Liver (tissue), 9 donors: Measurements from ENCODE around the gene SLC17A7. TPM values are rescaled to one million over a fixed set of nuclear protein-coding genes. Genes with fewer than 3 reads are reported as not detected.

Source experiments
- DNase-seq: peaks from one replicate; pipeline ENCODE4 v3.0.0-alpha.2; 2017; ENCODE audit warnings: low spot score
- H3K27ac ChIP-seq, 2 donors: one replicate each; pipeline ENCODE4 v1.7.0; 2013; ENCODE audit warnings: inconsistent platforms in 2 of 2, low read length in 2 of 2, control low read depth in 1 of 2, low read depth in 1 of 2, mild to moderate bottlenecking in 1 of 2
- H3K27me3 ChIP-seq, 4 donors: one replicate each; pipeline versions ENCODE4 v1.6.1 to v1.7.0; 2013; ENCODE audit warnings: low read length in 3 of 4, inconsistent platforms in 1 of 4, mild to moderate bottlenecking in 1 of 4, moderate library complexity in 1 of 4; ENCODE audit not compliant: control insufficient read depth in 4 of 4, insufficient read depth in 4 of 4
- H3K36me3 ChIP-seq, 4 donors: one replicate each; pipeline versions ENCODE4 v1.6.1 to v1.7.0; 2013; ENCODE audit warnings: low read length in 3 of 4, mild to moderate bottlenecking in 3 of 4, low read depth in 1 of 4, moderate library complexity in 1 of 4; ENCODE audit not compliant: control insufficient read depth in 4 of 4, insufficient read depth in 3 of 4
- H3K4me1 ChIP-seq, 4 donors: one replicate each; pipeline versions ENCODE4 v1.6.1 to v1.7.0; 2013; ENCODE audit warnings: low read length in 3 of 4, mild to moderate bottlenecking in 3 of 4, moderate library complexity in 1 of 4; ENCODE audit not compliant: control insufficient read depth in 4 of 4, insufficient read depth in 4 of 4
- H3K4me3 ChIP-seq, 3 donors: one replicate each; pipeline versions ENCODE4 v1.6.1 to v1.7.0; 2013; ENCODE audit warnings: low read length in 3 of 3, control low read depth in 1 of 3, low read depth in 1 of 3, mild to moderate bottlenecking in 1 of 3
- H3K9ac ChIP-seq, 2 donors: one replicate each; pipeline ENCODE4 v1.7.0; 2013; ENCODE audit warnings: low read length in 2 of 2, mild to moderate bottlenecking in 2 of 2, moderate library complexity in 2 of 2, control low read depth in 1 of 2, low read depth in 1 of 2
- H3K9me3 ChIP-seq, 4 donors: one replicate each; pipeline versions ENCODE4 v1.6.1 to v1.7.0; 2013; ENCODE audit warnings: low read length in 3 of 4; ENCODE audit not compliant: control insufficient read depth in 4 of 4
- ATF3 ChIP-seq: IDR thresholded peaks from 2 replicates; pipeline ENCODE4 v1.6.1; 2016; ENCODE audit warnings: antibody characterized with exemption
- CTCF ChIP-seq: fragments of 150-350 bp; IDR thresholded peaks from 2 replicates; pipeline ENCODE4 v1.5.1; 2017; ENCODE audit warnings: improper control_type of control experiment, low read depth, low read length; ENCODE audit not compliant: missing input control
- EGR1 ChIP-seq, 2 donors: IDR thresholded peaks; 2 replicates each; pipeline ENCODE4 v1.6.1; 2016 to 2018; ENCODE audit warnings: antibody characterized with exemption in 2 of 2, low read depth in 2 of 2
- FOXA1 ChIP-seq: IDR thresholded peaks from 2 replicates; pipeline ENCODE4 v1.6.1; 2016; ENCODE audit warnings: antibody characterized with exemption
- FOXA2 ChIP-seq: IDR thresholded peaks from 2 replicates; pipeline ENCODE4 v1.6.1; 2016; ENCODE audit warnings: antibody characterized with exemption
- GABPA ChIP-seq, 2 donors: IDR thresholded peaks in 1 of 2; conservative IDR thresholded peaks in 1 of 2; 2 replicates each; pipeline ENCODE4 v1.6.1; 2016; ENCODE audit warnings: antibody characterized with exemption in 2 of 2, mild to moderate bottlenecking in 1 of 2, moderate library complexity in 1 of 2
- HNF4A ChIP-seq, 2 donors: conservative IDR thresholded peaks; 2 replicates each; pipeline ENCODE4 v1.6.1; 2016; ENCODE audit warnings: antibody characterized with exemption in 2 of 2, mild to moderate bottlenecking in 2 of 2
- HNF4G ChIP-seq: IDR thresholded peaks from 2 replicates; pipeline ENCODE4 v1.6.1; 2016; ENCODE audit warnings: antibody characterized with exemption
- JUND ChIP-seq, 2 donors: IDR thresholded peaks; 2 replicates each; pipeline ENCODE4 v1.6.1; 2016; ENCODE audit warnings: antibody characterized with exemption in 2 of 2
- MAX ChIP-seq: IDR thresholded peaks from 2 replicates; pipeline ENCODE4 v1.6.1; 2016; ENCODE audit warnings: antibody characterized with exemption
- NR2F2 ChIP-seq: IDR thresholded peaks from 2 replicates; pipeline ENCODE4 v1.6.1; 2016; ENCODE audit warnings: antibody characterized with exemption
- RAD21 ChIP-seq, 2 donors: IDR thresholded peaks; 2 replicates each; pipeline ENCODE4 v1.6.1; 2016; ENCODE audit warnings: antibody characterized with exemption in 2 of 2, mild to moderate bottlenecking in 2 of 2
- RXRA ChIP-seq, 2 donors: IDR thresholded peaks; 2 replicates each; pipeline ENCODE4 v1.6.1; 2017 to 2018; ENCODE audit warnings: antibody characterized with exemption in 2 of 2, mild to moderate bottlenecking in 1 of 2
- SP1 ChIP-seq: IDR thresholded peaks from 2 replicates; pipeline ENCODE4 v1.6.1; 2018; ENCODE audit warnings: antibody characterized with exemption, mild to moderate bottlenecking
- TAF1 ChIP-seq: conservative IDR thresholded peaks from 2 replicates; pipeline ENCODE4 v1.6.1; 2016; ENCODE audit warnings: antibody characterized with exemption, mild to moderate bottlenecking
- YY1 ChIP-seq: IDR thresholded peaks from 2 replicates; pipeline ENCODE4 v1.6.1; 2016; ENCODE audit warnings: antibody characterized with exemption, mild to moderate bottlenecking
- WGBS: extraction: QIAGEN DNeasy Blood & Tissue Kit; methylation state at CpG from one replicate; pipeline ENCODE4 v1.1.7; 2013; 5-methylcytosine and 5-hydroxymethylcytosine counted together
- polyA plus RNA-seq, 2 donors: library from polyadenylated mRNA; stranded (reverse) in 1 of 2; unstranded in 1 of 2; fragments of 200-250 nt in 1 of 2; fragments of >200 nt in 1 of 2; fragmentation: Nextera tagmentation in 1 of 2; extraction: Ambion mirVana in 1 of 2; gene quantifications; one replicate each; pipeline versions ENCODE4 v1.2.1 to v1.2.3, GENCODE V29; 2013 to 2015
- total RNA-seq, 2 donors: library from RNA; depleted of rRNA; stranded (reverse); fragments of >200 nt; gene quantifications; one replicate each; pipeline ENCODE4 v1.2.3, GENCODE V29; 2014
- TF ChIP-seq, protein P1 (sequence below): IDR thresholded peaks from 2 replicates; pipeline ENCODE4 v1.6.1; 2016; ENCODE audit warnings: antibody characterized with exemption, mild to moderate bottlenecking
- TF ChIP-seq, protein P2 (sequence below): IDR thresholded peaks from 2 replicates; pipeline ENCODE4 v1.6.1; 2016; ENCODE audit warnings: antibody characterized with exemption
- donor health status: healthy.
- donor health status: healthy.
- donor health status: healthy.
- donor health status: healthy.
- donor health status: healthy.

Gene SLC17A7
- total and polyA plus RNA-seq, 4 donors, result 0.06 to 0.08 TPM; not detected in 2

- 79% methylated on average over 15 of the region's 15 CpGs for WGBS
- Histone ChIP-seq H3K4me1 (no peaks in the 10 kb centered on the region), H3K9me3 (no peaks in the 10 kb centered on the region), H3K27ac (no peak overlapping the region), H3K27me3 (peaks cover 0 to 2% (median 0%) of the 10 kb centered on the region in 4 donors), H3K36me3 (no peaks in the 10 kb centered on the region), H3K4me3 (no peak overlapping the region), H3K9ac (no peak overlapping the region)
- DNase-seq, result no peak
- TF ChIP-seq HNF4A (conservative IDR thresholded peaks at IDR 0.05), result no peak
- no peak for TF ChIP-seq HNF4G
- TF ChIP-seq RAD21 (IDR thresholded peaks at IDR 0.05), result no peak
- TF ChIP-seq TAF1, result no peak
- no peak for TF ChIP-seq JUND (IDR thresholded peaks at IDR 0.05)
- TF ChIP-seq FOXA2, result no peak
- no peak for TF ChIP-seq EGR1 (IDR thresholded peaks at IDR 0.05; ENCODE audit: low read depth in 2 of 2)
- no peak for TF ChIP-seq GABPA (IDR thresholded peaks at IDR 0.05 in 1 of 2, conservative IDR thresholded peaks at IDR 0.05 in 1 of 2)
Measured at GRCh38 chr19:49395581-49396407, 45.5 kb downstream of the SLC17A7 start.

DNA sequence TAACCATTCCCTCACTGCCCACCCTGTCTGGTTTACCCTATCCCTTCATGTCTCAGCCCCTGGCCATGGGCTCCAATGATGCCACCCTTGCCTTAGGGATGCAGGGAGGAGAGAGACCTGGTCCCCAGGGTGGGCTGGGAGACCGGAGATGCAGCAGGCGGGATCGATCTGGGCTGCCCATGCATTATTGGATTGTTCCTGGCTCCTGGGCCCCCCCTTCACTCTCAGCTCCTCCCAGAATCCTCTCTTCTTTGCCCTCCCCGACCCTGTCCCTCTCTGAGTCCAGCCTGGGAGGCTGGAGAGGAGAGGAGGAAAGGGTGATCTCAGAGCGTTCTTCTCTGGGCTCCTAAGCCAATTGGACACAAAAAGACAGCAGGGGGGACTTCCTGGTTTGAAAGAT lies 47.4 kb downstream of the SLC17A7 start:
- Histone ChIP-seq H3K27me3 (peaks cover 0 to 2% (median 0%) of the 10 kb centered on the region in 4 donors), H3K9ac (no peak overlapping the region), H3K27ac (no peak overlapping the region), H3K36me3 (no peaks in the 10 kb centered on the region), H3K4me1 (no peaks in the 10 kb centered on the region), H3K4me3 (no peak overlapping the region), H3K9me3 (no peaks in the 10 kb centered on the region)
- DNase-seq, result no peak
- TF ChIP-seq YY1, result no peak
- no peak for TF ChIP-seq JUND (IDR thresholded peaks at IDR 0.05)
- no peak for TF ChIP-seq TAF1
- TF ChIP-seq RXRA (IDR thresholded peaks at IDR 0.05), result no peak
- no peak for TF ChIP-seq MAX
- no peak for TF ChIP-seq HNF4A (conservative IDR thresholded peaks at IDR 0.05)
- no peak for TF ChIP-seq FOXA2
- TF ChIP-seq, protein P1, sequence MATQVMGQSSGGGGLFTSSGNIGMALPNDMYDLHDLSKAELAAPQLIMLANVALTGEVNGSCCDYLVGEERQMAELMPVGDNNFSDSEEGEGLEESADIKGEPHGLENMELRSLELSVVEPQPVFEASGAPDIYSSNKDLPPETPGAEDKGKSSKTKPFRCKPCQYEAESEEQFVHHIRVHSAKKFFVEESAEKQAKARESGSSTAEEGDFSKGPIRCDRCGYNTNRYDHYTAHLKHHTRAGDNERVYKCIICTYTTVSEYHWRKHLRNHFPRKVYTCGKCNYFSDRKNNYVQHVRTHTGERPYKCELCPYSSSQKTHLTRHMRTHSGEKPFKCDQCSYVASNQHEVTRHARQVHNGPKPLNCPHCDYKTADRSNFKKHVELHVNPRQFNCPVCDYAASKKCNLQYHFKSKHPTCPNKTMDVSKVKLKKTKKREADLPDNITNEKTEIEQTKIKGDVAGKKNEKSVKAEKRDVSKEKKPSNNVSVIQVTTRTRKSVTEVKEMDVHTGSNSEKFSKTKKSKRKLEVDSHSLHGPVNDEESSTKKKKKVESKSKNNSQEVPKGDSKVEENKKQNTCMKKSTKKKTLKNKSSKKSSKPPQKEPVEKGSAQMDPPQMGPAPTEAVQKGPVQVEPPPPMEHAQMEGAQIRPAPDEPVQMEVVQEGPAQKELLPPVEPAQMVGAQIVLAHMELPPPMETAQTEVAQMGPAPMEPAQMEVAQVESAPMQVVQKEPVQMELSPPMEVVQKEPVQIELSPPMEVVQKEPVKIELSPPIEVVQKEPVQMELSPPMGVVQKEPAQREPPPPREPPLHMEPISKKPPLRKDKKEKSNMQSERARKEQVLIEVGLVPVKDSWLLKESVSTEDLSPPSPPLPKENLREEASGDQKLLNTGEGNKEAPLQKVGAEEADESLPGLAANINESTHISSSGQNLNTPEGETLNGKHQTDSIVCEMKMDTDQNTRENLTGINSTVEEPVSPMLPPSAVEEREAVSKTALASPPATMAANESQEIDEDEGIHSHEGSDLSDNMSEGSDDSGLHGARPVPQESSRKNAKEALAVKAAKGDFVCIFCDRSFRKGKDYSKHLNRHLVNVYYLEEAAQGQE, result no peak
- TF ChIP-seq, protein P2, sequence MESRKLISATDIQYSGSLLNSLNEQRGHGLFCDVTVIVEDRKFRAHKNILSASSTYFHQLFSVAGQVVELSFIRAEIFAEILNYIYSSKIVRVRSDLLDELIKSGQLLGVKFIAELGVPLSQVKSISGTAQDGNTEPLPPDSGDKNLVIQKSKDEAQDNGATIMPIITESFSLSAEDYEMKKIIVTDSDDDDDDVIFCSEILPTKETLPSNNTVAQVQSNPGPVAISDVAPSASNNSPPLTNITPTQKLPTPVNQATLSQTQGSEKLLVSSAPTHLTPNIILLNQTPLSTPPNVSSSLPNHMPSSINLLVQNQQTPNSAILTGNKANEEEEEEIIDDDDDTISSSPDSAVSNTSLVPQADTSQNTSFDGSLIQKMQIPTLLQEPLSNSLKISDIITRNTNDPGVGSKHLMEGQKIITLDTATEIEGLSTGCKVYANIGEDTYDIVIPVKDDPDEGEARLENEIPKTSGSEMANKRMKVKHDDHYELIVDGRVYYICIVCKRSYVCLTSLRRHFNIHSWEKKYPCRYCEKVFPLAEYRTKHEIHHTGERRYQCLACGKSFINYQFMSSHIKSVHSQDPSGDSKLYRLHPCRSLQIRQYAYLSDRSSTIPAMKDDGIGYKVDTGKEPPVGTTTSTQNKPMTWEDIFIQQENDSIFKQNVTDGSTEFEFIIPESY, result no peak
- TF ChIP-seq ATF3, result no peak
- TF ChIP-seq SP1, result no peak
- no peak for TF ChIP-seq NR2F2
- no peak for TF ChIP-seq EGR1 (IDR thresholded peaks at IDR 0.05; ENCODE audit: low read depth in 2 of 2)
- no peak for TF ChIP-seq GABPA (IDR thresholded peaks at IDR 0.05 in 1 of 2, conservative IDR thresholded peaks at IDR 0.05 in 1 of 2)
- TF ChIP-seq CTCF, result no peak
- no peak for TF ChIP-seq RAD21 (IDR thresholded peaks at IDR 0.05)
- no peak for TF ChIP-seq HNF4G
- no peak for TF ChIP-seq FOXA1
- 57% methylated on average over 5 of the region's 5 CpGs for WGBS
